Hepatocyte (in vitro differentiated cells): ENCODE data around the gene STYX.

ENCODE experiments used
- CTCF ChIP-seq: fragments of 200-600 bp; sonication (generic); IDR thresholded peaks from 2 replicates; pipeline ENCODE4 v1.5.1; 2016; ENCODE audit warnings: antibody characterized with exemption, mild to moderate bottlenecking; ENCODE audit not compliant: poor library complexity
- EZH2phosphoT487 ChIP-seq: fragments of 200-600 bp; sonication (generic); IDR thresholded peaks from one replicate; pipeline ENCODE4 v1.6.1; 2018; ENCODE audit warnings: antibody characterized with exemption, mild to moderate bottlenecking, low read depth, moderate library complexity; ENCODE audit not compliant: unreplicated experiment, severe bottlenecking

GRCh38 chr14:52733824-52734223 is 3.9 kb downstream of the STYX start:
- TF ChIP-seq CTCF = no peak
- no peak for TF ChIP-seq EZH2phosphoT487
